Fibroblast of lung (primary cell): ENCODE measurements around the gene AKAP8.

Experiments used
- CTCF ChIP-seq, 2 donors: IDR thresholded peaks in 1 of 2; conservative IDR thresholded peaks in 1 of 2; 1 replicate in 1 of 2; 2 replicates in 1 of 2; pipeline ENCODE4 v1.5.1; 2011 to 2012; ENCODE audit warnings: low read length in 2 of 2, control low read depth in 1 of 2, inconsistent platforms in 1 of 2, low read depth in 1 of 2, mild to moderate bottlenecking in 1 of 2
- EZH2 ChIP-seq: IDR thresholded peaks from 2 replicates; pipeline ENCODE4 v1.5.1; 2012; ENCODE audit warnings: low read length, control low read depth, mild to moderate bottlenecking; ENCODE audit errors: missing control alignments

GRCh38 chr19:15425321-15425950 lies 45.8 kb upstream of the AKAP8 start:
- no peak for TF ChIP-seq EZH2
- no peak for TF ChIP-seq CTCF (conservative IDR thresholded peaks at IDR 0.05 in 1 of 2, IDR thresholded peaks at IDR 0.05 in 1 of 2; ENCODE audit: low read depth in 1 of 2, low read length in 2 of 2)
